ENCODE measurements around the gene GALR2.

- no peak for TF ChIP-seq CTCF (conservative IDR thresholded peaks at IDR 0.05; ENCODE audit: low read depth, low read length)
- no peak for TF ChIP-seq EZH2 (IDR thresholded peaks at IDR 0.05; ENCODE audit: borderline replicate concordance, low read depth, low read length, poor library complexity, severe bottlenecking)
These were observed 8.8 kb upstream of the GALR2 start for GRCh38 chr17:76065775-76066174.
